GM19324 (cell line): ENCODE results near the gene CXXC1.
"Not testable (repeated sequence)": the region's sequence is repeated elsewhere in the genome, so short reads cannot be mapped to it uniquely, and the experiment has no call there.

ENCODE experiments used
- ATAC-seq: cut with Tn5 transposase; IDR thresholded peaks from one replicate; pipeline ENCODE4 v1.9.1; 2021; ENCODE audit warnings: mild to moderate bottlenecking, moderate library complexity; ENCODE audit not compliant: unreplicated experiment, low FRiP score

Gene CXXC1

GRCh38 chr18:50276452-50276851 is 11.0 kb downstream of the CXXC1 start:
- no peak for ATAC-seq

GRCh38 chr18:50275503-50276036 is 11.9 kb downstream of the CXXC1 start:
- no peak for ATAC-seq

- ATAC-seq, result no peak
These were observed 12.6 kb downstream of the CXXC1 start for GRCh38 chr18:50274941-50275340.

- ATAC-seq, result no peak
These were observed 13.4 kb downstream of the CXXC1 start for GRCh38 chr18:50274044-50274442.

- ATAC-seq, result no peak
These were observed 14.1 kb downstream of the CXXC1 start for GRCh38 chr18:50273203-50274043.

- no peak for ATAC-seq
These were observed 14.9 kb downstream of the CXXC1 start for GRCh38 chr18:50272568-50272967.

- peak; percentile 72 for ATAC-seq
These were observed 19.3 kb downstream of the CXXC1 start for GRCh38 chr18:50268022-50268747.

GRCh38 chr18:50266248-50266704 is 21.2 kb downstream of the CXXC1 start, which contains the start of gene CFAP53:
Gene CFAP53, minus strand, starts transcription at chr18:50266495. Its CDS starts 91 bp downstream, at chr18:50266404.
- peak; percentile 80 for ATAC-seq

- no peak for ATAC-seq
These were observed 24.5 kb downstream of the CXXC1 start for GRCh38 chr18:50262977-50263376.

- no peak for ATAC-seq
These were observed 36.6 kb downstream of the CXXC1 start for GRCh38 chr18:50250935-50251334.

- ATAC-seq, result no peak
These were observed 37.9 kb downstream of the CXXC1 start for GRCh38 chr18:50249576-50249975.

GRCh38 chr18:50247561-50247960 is 39.9 kb downstream of the CXXC1 start:
- ATAC-seq, result no peak

- ATAC-seq, result not testable (repeated sequence)
These were observed 45.7 kb downstream of the CXXC1 start for GRCh38 chr18:50241768-50242167.

GRCh38 chr18:50240080-50240563 is 47.4 kb downstream of the CXXC1 start:
- no peak for ATAC-seq

GRCh38 chr18:50232419-50232818 is 55.1 kb downstream of the CXXC1 start:
- no peak for ATAC-seq
